IPS DF 6.9 (cell line): Measurements from ENCODE around the gene CDK5RAP1.

Experiments
- DNase-seq: peaks from one replicate; pipeline ENCODE4 v3.0.0-alpha.2; 2013; ENCODE audit warnings: low read depth, low spot score
- H3K27ac ChIP-seq: one replicate; pipeline ENCODE4 v1.5.1; 2013; ENCODE audit warnings: low read length, control low read depth
- H3K27me3 ChIP-seq: 2 replicates; pipeline ENCODE4 v1.6.1; 2013; ENCODE audit warnings: mild to moderate bottlenecking, low read length; ENCODE audit not compliant: control insufficient read depth, insufficient read depth
- H3K36me3 ChIP-seq: 2 replicates; pipeline ENCODE4 v1.6.1; 2013; ENCODE audit warnings: low read length; ENCODE audit not compliant: control insufficient read depth, insufficient read depth
- H3K4me1 ChIP-seq: 2 replicates; pipeline ENCODE4 v1.6.1; 2013; ENCODE audit warnings: low read length; ENCODE audit not compliant: control insufficient read depth, insufficient read depth
- H3K4me3 ChIP-seq: 2 replicates; pipeline ENCODE4 v1.5.1; 2013; ENCODE audit warnings: mild to moderate bottlenecking, low read length
- H3K9me3 ChIP-seq: 2 replicates; pipeline ENCODE4 v1.6.1; 2013; ENCODE audit warnings: low read length, inconsistent platforms; ENCODE audit not compliant: control insufficient read depth, insufficient read depth
- WGBS: extraction: QIAGEN DNeasy Blood & Tissue Kit; methylation state at CpG from one replicate; pipeline ENCODE4 v1.1.7; 2013; ENCODE audit warnings: mixed read lengths, missing lambda C conversion rate; ENCODE audit not compliant: insufficient read length, insufficient coverage; 5-methylcytosine and 5-hydroxymethylcytosine counted together

The CDK5RAP1 gene

DNA sequence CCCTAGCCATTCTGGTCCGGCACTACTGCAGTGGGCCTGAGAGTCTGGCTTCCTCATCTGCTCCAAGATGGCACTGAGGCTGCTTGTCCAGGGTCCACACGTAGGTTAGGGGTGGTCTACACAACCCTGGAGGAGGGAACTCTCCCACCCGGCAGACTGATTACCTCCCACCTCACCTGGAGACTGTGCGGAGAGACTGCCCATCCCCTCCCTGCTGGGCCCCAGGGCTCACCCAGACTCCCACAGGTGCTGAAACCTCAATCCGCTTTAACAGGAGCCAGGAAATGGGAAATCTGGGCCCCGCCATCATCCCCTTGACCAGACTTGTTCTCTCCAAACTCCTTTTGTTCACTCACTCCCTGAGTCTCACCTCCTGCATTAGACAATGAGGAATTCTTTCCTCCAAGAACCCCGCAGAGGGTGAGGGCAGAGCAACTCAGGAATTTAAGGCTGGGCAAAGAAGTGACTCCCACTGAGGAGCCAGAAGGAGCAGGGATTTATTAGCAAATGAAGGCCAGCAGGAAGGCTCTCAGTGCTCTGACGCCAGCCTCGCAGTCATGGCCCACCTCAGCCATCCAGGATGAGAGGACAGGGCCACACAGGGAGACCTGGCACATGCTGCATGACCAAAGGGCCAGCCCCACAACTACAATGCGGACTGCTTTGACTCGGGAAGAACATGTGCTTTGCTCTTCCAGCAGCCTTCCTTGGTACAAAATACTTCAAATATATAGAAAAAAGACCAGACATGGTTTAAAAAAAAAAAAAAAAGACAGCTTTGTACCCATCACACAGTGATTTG, 53.0 kb downstream of the CDK5RAP1 start:
- DNase-seq = no peak
- no CpG with 5 or more reads among the region's 11 CpGs for WGBS
- H3K4me1 ChIP-seq = peaks cover 6% of the 10 kb centered on the region
- H3K9me3 ChIP-seq = no peaks in the 10 kb centered on the region
- no peak overlapping the region for H3K4me3 ChIP-seq
- no peak overlapping the region for H3K27ac ChIP-seq
- H3K27me3 ChIP-seq = no peaks in the 10 kb centered on the region
- H3K36me3 ChIP-seq = no peaks in the 10 kb centered on the region

DNA sequence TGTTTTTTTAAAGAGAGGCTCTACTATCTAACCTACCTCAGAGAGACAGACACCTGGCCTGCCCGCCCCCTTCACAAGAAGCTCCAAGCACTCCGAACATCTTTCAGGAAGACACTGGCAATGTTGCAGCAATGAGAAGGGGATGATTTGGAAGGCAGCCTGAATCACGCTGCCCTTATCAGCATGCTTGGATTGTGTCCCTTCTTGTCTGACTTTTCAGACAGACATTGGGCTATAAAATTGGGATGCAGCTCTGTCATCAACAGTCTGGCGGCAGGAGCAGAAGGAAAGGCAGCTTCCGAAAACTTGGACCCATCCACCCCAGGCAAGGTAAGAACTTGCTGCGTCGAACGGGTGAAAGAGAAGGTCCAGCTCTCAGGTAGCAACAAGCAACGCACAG, 56.0 kb downstream of the CDK5RAP1 start:
- Histone ChIP-seq H3K9me3 (no peaks in the 10 kb centered on the region), H3K4me3 (no peak overlapping the region), H3K4me1 (peaks cover 3% of the 10 kb centered on the region), H3K27ac (no peak overlapping the region), H3K27me3 (no peaks in the 10 kb centered on the region), H3K36me3 (no peaks in the 10 kb centered on the region)
- no peak for DNase-seq
- WGBS = no CpG with 5 or more reads among the region's 9 CpGs

DNA sequence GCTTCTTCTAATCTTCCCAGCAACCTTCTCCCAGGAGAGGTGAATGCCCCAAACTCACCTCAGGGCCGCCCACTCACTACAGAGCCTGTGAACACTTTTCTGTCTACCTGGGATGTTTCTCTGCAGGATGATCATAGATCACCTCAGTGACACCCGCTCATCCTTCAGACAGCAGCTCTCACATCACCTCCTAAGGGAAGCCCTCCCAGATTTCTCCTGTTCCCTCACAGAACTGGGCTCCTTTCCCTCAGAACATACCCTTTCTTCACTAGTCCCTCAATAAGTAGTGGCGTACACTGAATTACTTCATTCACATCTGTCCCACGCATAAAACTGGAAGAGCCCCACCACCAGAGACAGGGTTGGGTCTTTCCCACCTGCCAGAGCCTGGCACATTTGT, 57.8 kb downstream of the CDK5RAP1 start:
- Histone ChIP-seq H3K27ac (no peak overlapping the region), H3K27me3 (no peaks in the 10 kb centered on the region), H3K36me3 (no peaks in the 10 kb centered on the region), H3K9me3 (no peaks in the 10 kb centered on the region), H3K4me3 (no peak overlapping the region), H3K4me1 (peaks cover 3% of the 10 kb centered on the region)
- DNase-seq = no peak
- no CpG with 5 or more reads among the region's 4 CpGs for WGBS

DNA sequence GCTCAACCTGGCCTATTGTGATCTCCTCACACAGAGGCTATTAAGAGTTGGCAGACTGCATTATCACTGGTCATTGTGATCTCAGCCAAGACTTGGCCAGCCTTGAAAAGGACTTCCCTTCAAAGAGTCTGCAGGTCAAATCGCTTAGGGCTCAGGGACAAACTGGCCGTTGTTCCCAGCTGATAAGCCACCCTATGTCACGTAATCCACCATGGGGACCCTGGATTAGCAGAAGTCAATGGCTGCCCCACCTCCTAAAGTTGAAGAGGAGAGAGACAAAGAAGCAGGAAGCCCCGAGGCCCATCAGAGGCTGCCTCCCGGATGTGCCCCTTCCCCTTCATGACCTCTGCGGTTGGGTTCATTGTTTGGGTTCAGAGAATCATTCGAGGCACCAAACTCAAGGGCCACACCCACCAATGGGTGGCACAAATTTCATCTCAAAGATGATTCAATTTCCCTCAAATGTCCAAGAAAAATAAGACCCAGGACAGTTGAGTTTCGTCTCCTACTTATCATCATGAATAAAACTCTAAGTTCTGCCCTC, 61.7 kb downstream of the CDK5RAP1 start:
- H3K27me3 ChIP-seq = no peaks in the 10 kb centered on the region
- no CpG with 5 or more reads among the region's 8 CpGs for WGBS
- H3K9me3 ChIP-seq = no peaks in the 10 kb centered on the region
- H3K4me3 ChIP-seq = no peak overlapping the region
- H3K27ac ChIP-seq = no peak overlapping the region
- no peaks in the 10 kb centered on the region for H3K36me3 ChIP-seq
- no peaks in the 10 kb centered on the region for H3K4me1 ChIP-seq
- DNase-seq = no peak

DNA sequence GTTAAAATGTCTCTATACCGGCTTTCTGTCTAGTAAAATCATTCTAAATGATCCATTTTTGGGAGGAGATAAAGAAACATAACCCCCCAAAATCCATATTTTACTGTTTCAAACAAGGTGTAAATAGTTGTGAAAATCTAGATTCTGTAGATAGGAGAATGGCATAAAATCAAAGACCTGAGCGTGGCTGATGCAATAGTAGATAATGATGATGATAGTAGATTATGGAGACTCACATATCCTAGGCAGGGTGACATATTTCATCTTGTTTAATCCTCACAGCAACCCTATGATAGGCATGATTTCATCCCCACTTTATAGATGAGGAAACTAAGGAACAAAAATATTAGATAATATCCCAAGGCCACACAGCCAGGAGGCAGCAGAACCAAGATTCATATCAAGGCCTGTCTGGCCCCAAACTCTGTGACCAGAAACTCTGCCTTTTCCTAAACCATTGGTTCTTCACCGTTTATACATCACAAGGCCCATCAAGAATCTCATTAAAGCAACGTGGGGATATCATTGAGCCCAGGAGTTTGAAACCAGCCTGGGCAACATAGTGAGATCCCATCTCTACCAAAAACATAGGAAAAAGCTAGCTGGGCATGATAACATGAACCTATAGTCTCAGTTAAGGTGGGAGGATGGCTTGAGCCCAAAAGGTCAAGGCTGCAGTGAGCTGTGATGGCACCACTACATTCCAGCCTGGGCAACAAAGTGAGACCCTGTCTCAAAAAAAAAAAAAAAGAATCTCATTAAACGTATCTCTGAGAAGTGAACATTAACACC, 62.7 kb downstream of the CDK5RAP1 start:
- no CpG with 5 or more reads among the region's 5 CpGs for WGBS
- H3K27ac ChIP-seq = no peak overlapping the region

DNA sequence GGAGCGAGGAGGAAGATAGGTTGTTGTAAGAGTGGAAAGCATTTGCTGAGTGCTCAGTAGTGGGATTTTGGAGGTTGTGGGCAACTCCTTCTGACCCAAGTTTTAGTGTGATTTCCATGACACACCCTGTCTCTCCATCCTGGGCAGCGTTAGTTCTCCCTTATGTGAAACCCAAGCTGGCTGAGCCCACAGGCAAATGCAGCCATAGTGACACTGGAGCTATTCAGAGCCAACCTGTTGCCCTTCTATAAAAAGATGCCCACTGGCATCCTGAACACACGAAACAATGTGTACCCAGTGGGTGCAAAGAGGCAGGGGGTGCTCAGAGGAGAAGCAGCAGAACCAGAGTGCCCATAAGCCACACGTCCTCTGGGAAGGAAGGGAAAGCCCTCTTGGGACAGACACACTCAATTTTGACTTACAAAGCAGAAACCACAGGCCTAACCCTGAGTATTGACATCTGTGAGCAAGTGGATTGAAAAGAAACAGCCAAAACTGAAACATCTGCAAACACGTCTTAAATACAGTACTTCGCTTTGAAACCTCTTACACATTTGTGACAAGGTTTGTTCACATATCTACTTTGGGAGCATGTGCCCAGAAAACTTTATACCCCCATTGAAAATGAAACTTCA, 63.7 kb downstream of the CDK5RAP1 start:
- Histone ChIP-seq H3K27ac (no peak overlapping the region), H3K27me3 (no peaks in the 10 kb centered on the region), H3K9me3 (no peaks in the 10 kb centered on the region), H3K4me3 (no peak overlapping the region), H3K4me1 (no peaks in the 10 kb centered on the region), H3K36me3 (no peaks in the 10 kb centered on the region)
- no peak for DNase-seq
- 100% methylated on average over 1 of the region's 6 CpGs for WGBS

More for the DNA sequence above, 62.7 kb downstream of the CDK5RAP1 start:
- Histone ChIP-seq H3K36me3 (no peaks in the 10 kb centered on the region), H3K4me1 (no peaks in the 10 kb centered on the region), H3K27me3 (no peaks in the 10 kb centered on the region), H3K9me3 (no peaks in the 10 kb centered on the region), H3K4me3 (no peak overlapping the region)
- no peak for DNase-seq

DNA sequence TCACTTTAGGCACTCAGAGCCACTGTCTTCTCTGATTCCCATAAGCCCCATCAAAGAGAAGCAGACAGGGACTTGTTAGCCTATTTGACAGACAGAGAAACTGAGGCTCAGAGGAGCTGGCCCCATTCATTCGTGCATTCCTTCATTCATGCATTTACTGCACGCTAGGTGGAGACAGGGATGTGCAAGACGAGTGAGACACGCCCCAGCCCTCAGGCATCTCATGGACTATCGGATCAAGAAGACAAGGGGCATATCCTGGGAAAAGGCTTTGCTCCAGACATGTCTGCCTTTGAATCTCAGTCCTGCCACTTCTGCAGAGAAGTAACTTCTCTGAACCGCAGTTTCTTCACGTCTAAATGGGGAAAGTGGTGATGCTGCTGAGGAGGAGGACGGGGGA, 64.2 kb downstream of the CDK5RAP1 start:
- Histone ChIP-seq H3K9me3 (no peaks in the 10 kb centered on the region), H3K36me3 (no peaks in the 10 kb centered on the region), H3K4me1 (no peaks in the 10 kb centered on the region), H3K27me3 (no peaks in the 10 kb centered on the region), H3K27ac (no peak overlapping the region), H3K4me3 (no peak overlapping the region)
- WGBS = 100% methylated on average over 1 of the region's 8 CpGs
- DNase-seq = no peak

DNA sequence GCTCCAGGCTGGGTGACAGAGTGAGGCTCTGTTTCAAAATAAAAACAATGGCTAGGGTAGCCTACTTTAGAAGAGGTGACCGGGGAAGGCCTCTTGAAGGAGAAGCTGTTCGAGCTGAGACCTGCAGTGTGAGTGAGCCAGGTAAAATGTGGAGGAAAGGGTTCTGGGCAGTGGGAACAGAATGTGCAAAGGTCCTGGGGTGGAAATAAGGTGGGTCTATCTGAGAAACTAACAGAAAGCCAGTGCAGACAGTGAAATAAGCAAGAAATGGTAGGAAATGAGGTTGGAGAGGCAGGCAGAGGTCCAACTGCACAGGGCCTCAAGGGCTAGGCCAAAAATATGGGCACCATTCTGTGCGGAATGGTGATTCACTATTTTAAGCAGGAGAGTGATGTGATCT, 64.9 kb downstream of the CDK5RAP1 start:
- WGBS = no CpG with 5 or more reads among the region's 3 CpGs
- no peak for DNase-seq
- no peaks in the 10 kb centered on the region for H3K4me1 ChIP-seq
- no peak overlapping the region for H3K27ac ChIP-seq
- H3K9me3 ChIP-seq = no peaks in the 10 kb centered on the region
- H3K4me3 ChIP-seq = no peak overlapping the region
- H3K27me3 ChIP-seq = no peaks in the 10 kb centered on the region
- no peaks in the 10 kb centered on the region for H3K36me3 ChIP-seq

DNA sequence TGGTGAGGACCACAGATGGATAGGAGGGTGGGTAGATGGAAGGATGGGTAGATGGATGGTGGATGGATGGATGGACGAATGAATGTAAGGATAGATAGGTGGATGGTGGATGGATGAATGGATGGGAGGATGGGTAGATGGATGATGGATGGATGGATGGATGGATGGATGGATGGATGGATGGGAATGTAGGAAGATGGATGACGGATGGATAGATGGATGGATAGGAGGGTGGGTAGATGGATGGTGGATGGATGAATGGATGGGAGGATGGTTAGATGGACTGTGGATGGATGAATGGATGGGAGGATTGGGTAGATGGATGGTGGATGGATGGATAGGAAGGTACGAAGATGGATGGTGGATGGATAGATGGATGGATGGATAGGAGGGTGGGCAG, 67.2 kb downstream of the CDK5RAP1 start:
- H3K36me3 ChIP-seq = no peaks in the 10 kb centered on the region
- H3K27me3 ChIP-seq = no peaks in the 10 kb centered on the region
- H3K4me3 ChIP-seq = no peak overlapping the region
- DNase-seq = no peak
- 100% methylated on average over 3 of the region's 3 CpGs for WGBS
- no peak overlapping the region for H3K27ac ChIP-seq
- H3K9me3 ChIP-seq = no peaks in the 10 kb centered on the region
- no peaks in the 10 kb centered on the region for H3K4me1 ChIP-seq

DNA sequence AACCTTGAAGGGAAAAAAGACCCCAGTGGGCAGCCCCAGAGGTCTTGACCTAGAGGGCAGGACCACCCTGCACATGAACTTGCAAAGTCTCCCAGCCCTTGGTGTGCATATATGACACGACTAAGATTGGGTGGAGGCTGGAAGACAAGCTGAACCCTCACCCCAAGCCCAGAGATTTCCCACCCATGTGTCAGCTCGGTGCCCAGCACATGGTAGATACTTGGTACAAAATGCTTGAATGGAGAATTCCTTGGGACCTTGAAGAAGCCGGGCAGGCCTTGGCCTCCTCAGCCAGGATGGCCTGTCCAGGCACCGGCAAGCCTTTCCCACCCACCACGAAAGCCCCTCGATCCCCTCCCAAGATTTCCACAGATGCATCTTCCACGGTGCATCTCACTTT, 67.7 kb downstream of the CDK5RAP1 start:
- no peak for DNase-seq
- WGBS = no CpG with 5 or more reads among the region's 7 CpGs
- Histone ChIP-seq H3K9me3 (no peaks in the 10 kb centered on the region), H3K4me3 (no peak overlapping the region), H3K4me1 (no peaks in the 10 kb centered on the region), H3K27ac (no peak overlapping the region), H3K36me3 (no peaks in the 10 kb centered on the region), H3K27me3 (no peaks in the 10 kb centered on the region)
